Kidney (tissue), 14 donors: ENCODE results near the gene C22orf39. TPM values are rescaled to one million over a fixed set of nuclear protein-coding genes. Genes with fewer than 3 reads are reported as not detected.
A peak's percentile ranks its signal among the peaks of the same experiment; 100 is the strongest.

ENCODE experiments used
- DNase-seq, 5 donors: peaks; one replicate each; pipeline ENCODE4 v3.0.0-alpha.2; 2013 to 2020
- FAIRE-seq: peaks from 2 replicates; lab custom pipeline; 2012; peaks lifted over from hg19 to GRCh38; lab: Jason Lieb, UNC
- H3K27ac ChIP-seq, 2 donors: one replicate each; pipeline ENCODE4 v1.7.0; 2013; ENCODE audit warnings: low read depth in 2 of 2, low read length in 2 of 2, inconsistent platforms in 1 of 2
- H3K27me3 ChIP-seq: one replicate; pipeline ENCODE4 v1.7.1; 2013; ENCODE audit warnings: low read length, inconsistent platforms; ENCODE audit not compliant: control insufficient read depth, insufficient read depth
- H3K36me3 ChIP-seq, 3 donors: one replicate each; pipeline versions ENCODE4 v1.7.0 to v1.7.1; 2013; ENCODE audit warnings: low read length in 3 of 3, control low read depth in 1 of 3, inconsistent platforms in 1 of 3; ENCODE audit not compliant: insufficient read depth in 3 of 3, control insufficient read depth in 2 of 3
- H3K4me1 ChIP-seq, 3 donors: one replicate each; pipeline versions ENCODE4 v1.7.0 to v1.7.1; 2013; ENCODE audit warnings: low read length in 3 of 3, inconsistent platforms in 1 of 3, low read depth in 1 of 3; ENCODE audit not compliant: control insufficient read depth in 2 of 3, insufficient read depth in 2 of 3
- H3K4me3 ChIP-seq, 3 donors: one replicate each; pipeline versions ENCODE4 v1.7.0 to v1.8.1; 2013; ENCODE audit warnings: low read length in 3 of 3, control low read depth in 1 of 3, inconsistent platforms in 1 of 3
- H3K9ac ChIP-seq, 3 donors: one replicate each; pipeline versions ENCODE4 v1.7.0 to v1.7.1; 2013; ENCODE audit warnings: low read length in 3 of 3, control low read depth in 1 of 3, inconsistent platforms in 1 of 3
- H3K9me3 ChIP-seq, 3 donors: one replicate each; pipeline versions ENCODE4 v1.7.0 to v1.7.1; 2013; ENCODE audit warnings: low read length in 3 of 3, control low read depth in 1 of 3, inconsistent platforms in 1 of 3; ENCODE audit not compliant: control insufficient read depth in 2 of 3, insufficient read depth in 1 of 3
- intact Hi-C: fragments of 100-400 bp; cut with DNase I; formaldehyde crosslinking; loops from one replicate; pipeline ENCODE4 v1.11.1; 2022
- polyA plus RNA-seq: library from polyadenylated mRNA; stranded (reverse); fragments of 350-450 nt; fragmentation: Illumina TruSeq; extraction: RNeasy Lipid Tissue Mini Kit (QIAGEN cat#74804); gene quantifications from one replicate; pipeline ENCODE4 v1.2.3, GENCODE V29; 2014; ENCODE audit warnings: low read depth, low replicate concordance; ENCODE audit not compliant: insufficient read depth
- total RNA-seq: library from RNA; stranded (reverse); fragmentation: NEBNext Ultra II Directional; extraction: Animal tissue kit (Norgen Biotek cat#: 25700); gene quantifications from one replicate; pipeline ENCODE4 v1.2.1, GENCODE V29; 2021
- TF ChIP-seq, protein P1 (sequence below): IDR thresholded peaks from 3 replicates; pipeline ENCODE4 v1.5.1; 2012; ENCODE audit warnings: mild to moderate bottlenecking, moderate library complexity, borderline replicate concordance; ENCODE audit not compliant: insufficient read depth; ENCODE audit errors: extremely low read depth
- donor health status: control.
- donor health status: control.
- donor health status: control.
- donor health status: control.
- donor health status: control.
- donor health status: DM: yes; HTN: yes; CAD: no.
- donor health status: Normal renal cell carcinoma (clear cell type).

C22orf39 gene
- total and polyA plus RNA-seq, 2 donors from 2014 or later: 27.1 to 54.4 TPM

DNA sequence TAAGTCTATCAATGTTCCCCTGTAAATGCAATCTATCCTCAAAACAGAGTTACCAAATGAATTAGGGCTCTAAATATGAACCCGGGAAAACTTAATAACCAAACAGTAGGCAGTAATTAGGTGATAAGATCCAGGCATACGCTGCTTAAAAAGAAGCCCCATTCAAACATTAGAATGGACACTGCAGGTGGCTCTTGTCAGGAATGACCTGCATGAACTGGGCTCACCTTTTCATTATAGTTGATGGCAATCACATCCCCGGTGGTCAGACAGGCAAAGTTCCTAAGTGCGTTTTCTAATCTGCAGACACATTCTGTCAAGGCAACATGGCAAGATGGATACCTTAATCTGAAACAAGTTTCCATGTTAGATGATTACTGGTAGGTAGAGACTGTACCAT lies 17.5 kb upstream of the C22orf39 start:
- Histone ChIP-seq H3K4me3 (no peak overlapping the region), H3K27me3 (no peaks in the 10 kb centered on the region), H3K9me3 (no peaks in the 10 kb centered on the region), H3K27ac (peak overlapping the region in 1 of 2 donors; percentile 16), H3K36me3 (peaks cover 9 to 64% (median 56%) of the 10 kb centered on the region in 3 donors), H3K9ac (no peak overlapping the region), H3K4me1 (no peaks in the 10 kb centered on the region)
- no peak for DNase-seq
- TF ChIP-seq, protein P1, sequence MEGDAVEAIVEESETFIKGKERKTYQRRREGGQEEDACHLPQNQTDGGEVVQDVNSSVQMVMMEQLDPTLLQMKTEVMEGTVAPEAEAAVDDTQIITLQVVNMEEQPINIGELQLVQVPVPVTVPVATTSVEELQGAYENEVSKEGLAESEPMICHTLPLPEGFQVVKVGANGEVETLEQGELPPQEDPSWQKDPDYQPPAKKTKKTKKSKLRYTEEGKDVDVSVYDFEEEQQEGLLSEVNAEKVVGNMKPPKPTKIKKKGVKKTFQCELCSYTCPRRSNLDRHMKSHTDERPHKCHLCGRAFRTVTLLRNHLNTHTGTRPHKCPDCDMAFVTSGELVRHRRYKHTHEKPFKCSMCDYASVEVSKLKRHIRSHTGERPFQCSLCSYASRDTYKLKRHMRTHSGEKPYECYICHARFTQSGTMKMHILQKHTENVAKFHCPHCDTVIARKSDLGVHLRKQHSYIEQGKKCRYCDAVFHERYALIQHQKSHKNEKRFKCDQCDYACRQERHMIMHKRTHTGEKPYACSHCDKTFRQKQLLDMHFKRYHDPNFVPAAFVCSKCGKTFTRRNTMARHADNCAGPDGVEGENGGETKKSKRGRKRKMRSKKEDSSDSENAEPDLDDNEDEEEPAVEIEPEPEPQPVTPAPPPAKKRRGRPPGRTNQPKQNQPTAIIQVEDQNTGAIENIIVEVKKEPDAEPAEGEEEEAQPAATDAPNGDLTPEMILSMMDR: no peak
- intact Hi-C loops: no loop called here
- no peak for FAIRE-seq

DNA sequence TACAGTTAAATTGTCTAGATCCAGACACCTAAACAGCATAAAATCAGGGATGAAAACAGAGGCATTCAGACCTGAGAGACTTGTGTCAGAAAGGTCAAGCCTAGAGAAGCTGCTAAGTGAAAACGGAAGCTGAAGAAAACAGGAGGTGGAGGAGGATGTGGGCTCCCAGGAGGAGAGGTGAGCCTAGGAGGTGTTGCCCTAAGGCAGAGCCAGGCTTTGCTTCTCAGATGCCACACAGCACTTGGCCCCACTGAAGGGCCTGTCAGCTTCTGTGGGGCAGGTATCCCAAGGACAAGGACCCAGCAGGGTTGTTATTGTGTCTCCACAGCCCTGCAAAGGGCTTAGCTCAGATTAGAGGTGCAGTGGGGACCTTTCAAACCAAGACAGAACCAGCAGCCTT lies 17.0 kb upstream of the C22orf39 start:
- TF ChIP-seq, protein P1: no peak
- Histone ChIP-seq H3K27me3 (no peaks in the 10 kb centered on the region), H3K4me1 (no peaks in the 10 kb centered on the region), H3K27ac (peak overlapping the region in 1 of 2 donors; percentile 16), H3K9ac (no peak overlapping the region), H3K36me3 (peaks cover 9 to 60% (median 51%) of the 10 kb centered on the region in 3 donors), H3K4me3 (no peak overlapping the region), H3K9me3 (no peaks in the 10 kb centered on the region)
- DNase-seq (no peak), FAIRE-seq (no peak)
- intact Hi-C loops: no loop called here

DNA sequence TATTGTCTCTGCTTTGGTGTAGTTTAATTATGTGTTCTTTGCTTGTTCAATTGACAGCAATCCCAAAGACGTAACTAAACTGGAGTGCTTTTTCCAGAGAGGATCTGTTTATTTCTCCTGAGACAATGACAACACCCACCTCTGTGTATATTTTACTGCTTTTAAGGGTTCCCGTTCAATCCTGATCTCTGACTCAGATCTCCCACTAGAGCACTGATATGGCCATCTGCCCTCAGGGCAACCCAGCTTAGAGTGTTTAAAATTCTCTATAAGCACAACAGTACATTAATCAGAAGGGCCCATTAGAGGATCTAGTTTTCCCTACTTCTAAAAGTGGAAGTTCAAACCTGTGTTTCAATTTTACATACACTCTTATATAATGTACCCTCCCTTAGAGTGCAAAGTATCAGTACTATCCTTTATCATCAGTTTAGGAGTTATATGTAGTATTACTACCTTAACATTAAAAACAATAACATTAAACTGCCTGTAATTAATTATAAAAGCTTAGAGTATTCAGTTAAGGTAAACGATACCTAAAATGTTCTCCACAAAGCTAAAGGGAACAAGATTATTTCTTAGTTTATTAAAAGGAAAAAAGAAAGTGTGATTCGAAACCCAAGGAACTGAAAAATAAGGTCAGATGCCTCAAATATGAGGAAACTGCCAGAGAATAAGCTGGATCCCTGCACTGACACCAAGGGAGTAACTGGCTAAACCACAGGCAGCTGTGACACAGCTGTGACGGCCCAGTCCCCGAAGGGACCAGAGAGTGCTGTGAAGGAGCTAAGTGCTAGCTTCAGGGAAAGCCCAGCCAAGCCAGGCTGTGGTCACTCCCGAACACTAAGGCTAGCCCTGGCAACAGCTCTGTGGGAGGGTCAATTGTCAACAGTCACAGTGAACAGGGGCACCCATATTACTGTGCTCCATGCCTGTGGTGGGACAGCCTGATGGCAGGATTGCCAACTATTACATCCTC lies 16.3 kb upstream of the C22orf39 start:
- FAIRE-seq (no peak), DNase-seq (peak in 1 of 5 donors; percentile 81)
- TF ChIP-seq, protein P1: no peak
- Histone ChIP-seq H3K9ac (no peak overlapping the region), H3K27ac (no peak overlapping the region), H3K4me1 (no peaks in the 10 kb centered on the region), H3K36me3 (peaks cover 9 to 53% (median 44%) of the 10 kb centered on the region in 3 donors), H3K9me3 (no peaks in the 10 kb centered on the region), H3K27me3 (no peaks in the 10 kb centered on the region), H3K4me3 (no peak overlapping the region)
- intact Hi-C loops: no loop called here
